KMS-11 (cell line): Measurements from ENCODE around the gene ASMTL.

Experiments used
- H2AFZ ChIP-seq: fragments of 200-600 bp; sonication (generic); 2 replicates; pipeline ENCODE4 v1.6.1; 2016; ENCODE audit warnings: antibody characterized with exemption, mixed run types, low read depth
- H3K27ac ChIP-seq: fragments of 200-600 bp; sonication (generic); 2 replicates; pipeline ENCODE4 v1.6.1; 2016; ENCODE audit warnings: mild to moderate bottlenecking, mixed run types
- H3K27me3 ChIP-seq: fragments of 200-600 bp; sonication (generic); 2 replicates; pipeline ENCODE4 v1.6.1; 2017; ENCODE audit warnings: mild to moderate bottlenecking, low read depth, mixed run types, moderate library complexity; ENCODE audit not compliant: insufficient read depth
- H3K36me3 ChIP-seq: fragments of 200-600 bp; sonication (generic); 2 replicates; pipeline ENCODE4 v1.6.1; 2017; ENCODE audit warnings: mild to moderate bottlenecking, mixed run types; ENCODE audit not compliant: insufficient read depth
- H3K4me1 ChIP-seq: fragments of 200-600 bp; sonication (generic); 2 replicates; pipeline ENCODE4 v1.6.1; 2016; ENCODE audit warnings: mild to moderate bottlenecking, low read depth, mixed run types; ENCODE audit not compliant: poor library complexity, severe bottlenecking
- H3K4me2 ChIP-seq: fragments of 200-600 bp; sonication (generic); 2 replicates; pipeline ENCODE4 v1.7.0; 2016; ENCODE audit warnings: mild to moderate bottlenecking, mixed run types
- H3K4me3 ChIP-seq: fragments of 200-600 bp; sonication (generic); IDR thresholded peaks from 2 replicates; pipeline ENCODE4 v1.6.1; 2017; ENCODE audit warnings: low read depth, low read length, mixed read lengths; ENCODE audit not compliant: insufficient read depth
- H3K79me2 ChIP-seq: fragments of 200-600 bp; sonication (generic); 2 replicates; pipeline ENCODE4 v1.6.1; 2016; ENCODE audit warnings: low read depth, mixed run types; ENCODE audit not compliant: insufficient read depth
- H3K9ac ChIP-seq: fragments of 200-600 bp; sonication (generic); 2 replicates; pipeline ENCODE4 v1.6.1; 2016; ENCODE audit warnings: mild to moderate bottlenecking, mixed run types
- H4K20me1 ChIP-seq: fragments of 200-600 bp; sonication (generic); 2 replicates; pipeline ENCODE4 v1.6.1; 2016; ENCODE audit warnings: mild to moderate bottlenecking, mixed run types; ENCODE audit not compliant: insufficient read depth
- TF ChIP-seq, protein P1 (sequence below): fragments of 200-600 bp; sonication (generic); conservative IDR thresholded peaks from 2 replicates; pipeline ENCODE4 v1.6.1; 2017; ENCODE audit warnings: low read depth, mild to moderate bottlenecking, antibody characterized with exemption, low read length, moderate library complexity, mixed read lengths

ASMTL gene

DNA sequence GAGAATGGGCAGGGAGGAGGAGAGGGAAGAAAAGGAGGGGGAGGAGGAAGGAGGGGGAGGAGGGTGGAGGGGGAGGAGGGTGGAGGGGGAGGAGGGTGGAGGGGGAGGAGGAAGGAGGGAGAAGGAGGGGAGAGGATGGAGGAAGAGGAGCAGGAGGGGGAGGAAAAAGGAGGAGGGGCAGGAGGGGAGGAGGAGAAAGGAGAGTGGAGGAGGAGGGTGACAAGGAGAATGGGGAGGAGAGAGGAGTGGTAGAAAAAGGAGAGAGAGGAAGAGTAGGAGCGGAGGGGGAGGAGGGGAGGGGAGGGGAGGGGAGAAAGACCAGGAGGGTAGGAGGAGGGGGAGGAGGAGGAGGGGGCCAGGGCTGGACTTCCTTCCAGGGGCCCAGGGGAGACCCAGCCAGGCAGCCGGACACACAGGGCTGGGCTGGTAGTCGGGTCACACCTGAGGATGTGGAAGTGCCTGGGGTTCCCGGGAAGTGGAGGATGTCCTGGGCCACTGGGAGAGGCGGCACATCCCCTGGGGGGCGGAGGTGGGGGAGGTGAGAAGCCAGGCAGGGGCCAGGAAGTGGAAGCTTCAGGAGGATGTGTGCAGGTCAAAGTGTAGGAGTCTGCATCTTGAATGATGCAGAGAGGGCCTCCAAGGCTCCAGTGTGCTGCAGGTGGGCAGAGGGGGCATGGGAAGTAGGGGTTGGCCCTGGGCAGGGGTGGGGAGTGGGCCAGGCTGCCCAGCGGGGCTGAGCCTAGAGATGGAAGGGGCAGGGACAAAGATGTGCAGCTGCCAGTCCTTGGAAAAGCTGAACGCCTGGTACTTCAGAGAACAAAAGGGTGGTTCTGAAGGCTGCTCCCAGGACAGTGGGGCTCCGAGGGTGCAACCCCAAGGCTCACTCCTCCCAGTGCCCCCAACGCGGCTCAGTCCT lies 97.3 kb downstream of the ASMTL start:
- H3K4me1 ChIP-seq, result no peaks in the 10 kb centered on the region
- no peaks in the 10 kb centered on the region for H3K79me2 ChIP-seq
- no peaks in the 10 kb centered on the region for H3K36me3 ChIP-seq
- H3K27me3 ChIP-seq, result no peaks in the 10 kb centered on the region
- no peaks in the 10 kb centered on the region for H4K20me1 ChIP-seq
- H3K4me3 ChIP-seq, result no peak overlapping the region
- no peak overlapping the region for H3K27ac ChIP-seq
- TF ChIP-seq, protein P1, sequence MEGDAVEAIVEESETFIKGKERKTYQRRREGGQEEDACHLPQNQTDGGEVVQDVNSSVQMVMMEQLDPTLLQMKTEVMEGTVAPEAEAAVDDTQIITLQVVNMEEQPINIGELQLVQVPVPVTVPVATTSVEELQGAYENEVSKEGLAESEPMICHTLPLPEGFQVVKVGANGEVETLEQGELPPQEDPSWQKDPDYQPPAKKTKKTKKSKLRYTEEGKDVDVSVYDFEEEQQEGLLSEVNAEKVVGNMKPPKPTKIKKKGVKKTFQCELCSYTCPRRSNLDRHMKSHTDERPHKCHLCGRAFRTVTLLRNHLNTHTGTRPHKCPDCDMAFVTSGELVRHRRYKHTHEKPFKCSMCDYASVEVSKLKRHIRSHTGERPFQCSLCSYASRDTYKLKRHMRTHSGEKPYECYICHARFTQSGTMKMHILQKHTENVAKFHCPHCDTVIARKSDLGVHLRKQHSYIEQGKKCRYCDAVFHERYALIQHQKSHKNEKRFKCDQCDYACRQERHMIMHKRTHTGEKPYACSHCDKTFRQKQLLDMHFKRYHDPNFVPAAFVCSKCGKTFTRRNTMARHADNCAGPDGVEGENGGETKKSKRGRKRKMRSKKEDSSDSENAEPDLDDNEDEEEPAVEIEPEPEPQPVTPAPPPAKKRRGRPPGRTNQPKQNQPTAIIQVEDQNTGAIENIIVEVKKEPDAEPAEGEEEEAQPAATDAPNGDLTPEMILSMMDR, result no peak
- no peak overlapping the region for H3K4me2 ChIP-seq
- H3K9ac ChIP-seq, result no peak overlapping the region
- H2AFZ ChIP-seq, result no peak overlapping the region

DNA sequence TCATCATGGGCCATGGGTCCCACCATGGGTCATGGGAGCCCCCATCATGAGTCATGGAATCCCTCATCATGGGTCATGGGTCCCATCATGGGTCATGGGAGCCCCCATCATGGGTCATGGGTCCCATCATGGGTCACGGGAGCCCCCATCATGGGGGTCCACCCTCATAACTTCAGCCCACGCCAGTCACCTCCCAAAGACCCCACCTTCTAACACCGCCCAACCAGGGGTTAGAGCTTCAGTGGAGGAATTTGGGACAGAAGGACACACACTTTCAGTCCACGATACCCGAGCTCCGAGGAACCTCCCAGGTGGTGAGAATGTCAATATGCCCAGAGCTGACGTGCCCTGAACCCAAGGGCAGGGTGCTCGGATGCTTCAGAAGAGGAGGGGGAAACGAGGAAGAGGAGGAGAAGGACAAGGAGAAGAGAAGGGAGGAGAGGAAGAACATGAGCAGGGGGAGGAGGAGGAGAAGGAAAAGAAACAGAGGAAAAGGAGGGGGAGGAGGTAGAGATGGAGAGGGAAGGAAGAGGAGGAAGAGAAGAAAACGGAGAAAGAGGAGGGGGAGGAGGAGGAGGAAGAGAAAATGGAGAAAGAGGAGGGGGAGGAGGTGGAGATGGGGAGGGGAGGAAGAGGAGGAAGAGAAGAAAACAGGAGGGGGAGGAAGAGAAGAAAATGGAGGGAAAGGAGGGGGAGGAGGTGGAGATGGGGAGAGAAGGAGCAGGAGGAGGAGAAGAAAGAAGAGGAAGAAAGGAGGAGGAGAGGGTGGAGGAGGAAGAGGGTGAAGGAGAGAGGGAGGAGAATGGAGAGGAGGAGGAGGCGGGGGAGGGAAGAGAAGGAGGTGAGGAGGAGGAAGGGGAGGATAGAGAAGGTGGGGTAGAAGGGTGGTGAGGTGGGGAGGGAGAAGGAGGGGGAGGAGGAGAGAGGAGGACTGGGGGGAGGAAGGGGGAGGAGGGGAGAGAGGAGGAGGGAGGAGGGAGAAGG lies 98.4 kb downstream of the ASMTL start:
- TF ChIP-seq, protein P1, result no peak
- H3K27ac ChIP-seq, result no peak overlapping the region
- H3K27me3 ChIP-seq, result no peaks in the 10 kb centered on the region
- no peaks in the 10 kb centered on the region for H4K20me1 ChIP-seq
- H3K4me3 ChIP-seq, result no peak overlapping the region
- H3K4me1 ChIP-seq, result no peaks in the 10 kb centered on the region
- no peak overlapping the region for H3K4me2 ChIP-seq
- H3K9ac ChIP-seq, result no peak overlapping the region
- no peak overlapping the region for H2AFZ ChIP-seq
- H3K79me2 ChIP-seq, result no peaks in the 10 kb centered on the region
- no peaks in the 10 kb centered on the region for H3K36me3 ChIP-seq
